GM18951 (cell line): ENCODE measurements around the gene TAMALIN.

ENCODE experiments used
- POLR2A ChIP-seq: IDR thresholded peaks from 4 replicates; pipeline ENCODE4 v1.6.1; 2011; ENCODE audit warnings: mild to moderate bottlenecking; ENCODE audit not compliant: insufficient read length, insufficient read depth; ENCODE audit errors: extremely low read depth
- in situ Hi-C: fragments of 300-500 bp; cut with MboI; formaldehyde crosslinking; loops from one replicate; pipeline ENCODE4 v1.12.0; 2022; ENCODE audit warnings: low sequenced_read_pairs, mixed read lengths, inconsistent platforms; ENCODE audit not compliant: unreplicated experiment

TAMALIN gene

DNA sequence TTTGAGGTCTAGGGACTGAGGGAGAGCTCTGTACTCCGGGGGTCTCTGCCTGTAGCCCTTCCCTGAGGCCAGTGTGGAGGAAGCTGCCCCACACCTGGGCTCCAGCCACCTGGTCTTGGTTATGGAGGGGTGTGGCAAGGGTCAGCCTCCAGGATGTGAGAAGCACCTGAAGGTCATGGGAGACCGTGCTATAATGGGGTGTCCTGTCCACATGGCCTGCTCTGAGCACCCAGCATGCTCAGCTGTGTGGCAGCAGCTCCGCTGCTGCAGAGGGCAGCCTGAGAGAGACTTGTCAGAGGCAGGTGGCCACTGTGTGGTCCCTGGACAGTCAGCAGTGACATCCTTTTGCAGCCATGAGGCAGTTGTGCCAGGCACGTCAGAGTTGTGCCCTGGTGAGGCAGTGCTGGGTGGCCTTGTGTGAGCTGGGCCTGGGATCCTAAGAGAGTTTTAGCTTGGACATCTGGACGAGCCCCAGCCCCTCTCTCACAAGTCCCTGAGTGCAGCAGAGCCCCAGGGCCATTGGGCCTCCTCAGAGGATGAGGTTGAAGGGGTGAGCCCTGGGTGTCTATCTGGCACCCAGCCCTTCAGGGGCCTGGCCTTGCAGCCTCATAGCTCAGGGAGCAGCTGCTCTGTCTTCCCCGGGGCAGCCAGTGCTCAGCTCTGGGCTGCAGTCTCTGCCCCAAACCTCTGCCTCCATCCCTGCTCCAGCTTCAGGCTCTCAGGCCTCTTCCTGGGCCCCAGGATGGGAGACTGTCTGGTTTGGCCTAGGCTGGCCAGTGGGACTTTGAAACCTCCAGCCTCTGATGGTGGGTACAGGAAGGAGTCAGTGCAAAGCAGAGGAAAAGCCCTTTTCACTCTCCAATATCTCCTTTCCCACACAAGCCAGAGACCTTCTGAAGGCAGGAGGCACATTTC, 55.7 kb downstream of the TAMALIN start:
- TF ChIP-seq POLR2A: no peak
- in situ Hi-C loops: no loop called here

DNA sequence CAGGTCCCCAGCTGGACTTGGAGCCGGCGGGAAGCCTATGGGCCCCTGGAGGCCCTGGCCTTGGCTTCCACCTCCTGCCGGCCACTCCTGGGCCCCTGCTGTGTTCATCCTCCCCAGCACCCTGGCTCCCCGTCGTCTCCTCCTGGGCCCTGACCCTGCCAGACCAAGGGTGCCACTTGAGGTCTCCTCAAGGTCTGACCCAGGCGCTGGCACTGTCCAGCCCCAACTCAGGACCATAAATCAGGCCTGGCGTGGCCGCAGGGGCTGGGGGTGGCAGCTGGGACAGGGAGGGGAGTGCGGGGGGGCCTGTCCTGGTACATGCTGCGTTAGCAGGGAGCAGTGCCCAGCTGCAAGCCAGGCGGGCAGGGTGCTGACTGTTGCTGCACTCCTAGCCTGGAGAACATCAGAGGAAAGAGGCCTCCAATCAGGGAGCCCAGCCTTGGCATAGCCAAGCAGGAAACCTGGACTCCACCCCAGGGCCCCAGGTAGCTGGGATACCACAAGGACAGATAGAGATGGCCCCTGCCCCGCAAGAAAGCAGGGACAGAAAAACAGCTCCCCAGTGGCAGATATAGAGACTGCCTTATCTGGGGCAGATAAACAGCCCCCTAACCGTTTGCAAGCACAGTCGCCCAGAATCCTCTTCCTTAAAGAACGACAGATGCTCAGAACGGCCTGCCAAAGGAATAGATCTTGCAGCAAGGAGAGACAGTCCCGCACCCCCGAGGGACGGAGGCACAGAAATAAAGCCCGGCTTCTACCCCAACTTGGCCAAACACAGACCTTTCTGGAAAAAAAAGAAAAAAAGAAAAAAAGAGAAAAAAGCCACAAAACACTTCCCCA, 56.6 kb downstream of the TAMALIN start:
- in situ Hi-C loops: no loop called here
- no peak for TF ChIP-seq POLR2A

DNA sequence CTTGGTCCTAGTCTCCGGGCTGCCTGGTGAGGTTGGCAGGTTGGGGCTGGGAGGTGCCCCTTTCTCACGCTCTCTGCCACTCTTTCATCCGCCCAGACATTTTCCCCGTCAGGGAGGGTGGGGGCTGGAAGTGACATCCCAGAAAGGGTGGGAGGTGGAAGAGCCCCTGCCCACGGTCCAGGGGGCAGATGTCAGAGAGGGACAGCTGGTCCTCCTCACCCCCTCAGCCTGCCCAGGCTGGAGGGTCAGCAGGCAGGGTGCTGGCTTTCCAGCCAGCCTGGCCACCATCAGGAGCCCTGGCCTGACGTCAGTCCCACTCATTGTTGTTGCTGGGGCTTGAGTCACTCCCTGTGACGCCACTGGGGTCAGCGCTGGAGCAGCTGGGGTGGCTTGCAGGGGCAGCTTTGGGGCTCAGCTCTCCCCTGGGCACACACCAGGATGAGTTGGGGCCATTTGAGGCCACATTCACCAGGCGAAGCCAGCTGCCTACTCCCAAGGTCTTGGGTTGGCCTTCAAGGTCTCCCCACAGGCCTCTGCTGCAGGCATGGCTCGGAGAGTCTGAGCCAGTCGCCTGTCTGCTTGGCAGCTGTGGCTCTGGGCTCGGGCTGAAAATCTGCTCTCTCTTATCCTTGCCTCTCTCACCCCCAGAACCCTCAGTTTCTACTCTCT, 57.4 kb downstream of the TAMALIN start:
- no peak for TF ChIP-seq POLR2A
- in situ Hi-C loops: no loop called here
